Hepatocyte (in vitro differentiated cells): ENCODE measurements around the gene EEF1E1.
"Not testable (repeated sequence)": the region's sequence is repeated elsewhere in the genome, so short reads cannot be mapped to it uniquely, and the experiment has no call there.

Experiments used
- CTCF ChIP-seq: fragments of 200-600 bp; sonication (generic); IDR thresholded peaks from 2 replicates; pipeline ENCODE4 v1.5.1; 2016; ENCODE audit warnings: antibody characterized with exemption, mild to moderate bottlenecking; ENCODE audit not compliant: poor library complexity
- EZH2 ChIP-seq: fragments of 200-600 bp; sonication (generic); IDR thresholded peaks from 2 replicates; pipeline ENCODE4 v1.6.1; 2016; ENCODE audit warnings: antibody characterized with exemption, mild to moderate bottlenecking, borderline replicate concordance
- EZH2phosphoT487 ChIP-seq: fragments of 200-600 bp; sonication (generic); IDR thresholded peaks from one replicate; pipeline ENCODE4 v1.6.1; 2018; ENCODE audit warnings: antibody characterized with exemption, mild to moderate bottlenecking, low read depth, moderate library complexity; ENCODE audit not compliant: unreplicated experiment, severe bottlenecking

DNA sequence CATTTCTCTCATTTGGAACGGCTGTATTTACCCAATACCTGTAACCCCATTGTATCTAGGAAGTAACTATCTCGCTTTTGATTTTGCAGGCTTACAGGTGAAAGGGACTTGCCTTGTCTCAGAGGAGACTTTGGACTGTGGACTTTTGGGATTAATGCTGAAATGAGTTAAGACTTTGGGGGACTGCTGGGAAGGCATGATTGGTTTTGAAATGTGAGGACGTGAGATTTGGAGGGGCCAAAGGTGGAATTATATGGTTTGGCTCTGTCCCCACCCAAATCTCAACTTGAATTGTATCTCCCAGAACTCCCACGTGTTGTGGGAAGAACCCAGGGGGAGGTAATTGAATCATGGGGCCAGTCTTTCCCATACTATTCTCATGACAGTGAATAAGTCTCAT, 56.6 kb downstream of the EEF1E1 start:
- not testable (repeated sequence) for TF ChIP-seq CTCF, EZH2, EZH2phosphoT487
